Activated CD4-positive, CD25-positive, alpha-beta regulatory T cell treated with anti-CD3 and anti-CD28 coated beads, Interleukin-2, amount 50 U/mL, for 24 hours (primary cell): ENCODE data around the gene BMAL1.

ENCODE experiments used
- ATAC-seq, 2 donors: fragments of 150-1000 bp; cut with Tn5 transposase; one replicate each; pipeline ENCODE4 v1.10.0; 2021; ENCODE audit warnings: mild to moderate bottlenecking in 1 of 2, moderate library complexity in 1 of 2

Gene BMAL1

DNA sequence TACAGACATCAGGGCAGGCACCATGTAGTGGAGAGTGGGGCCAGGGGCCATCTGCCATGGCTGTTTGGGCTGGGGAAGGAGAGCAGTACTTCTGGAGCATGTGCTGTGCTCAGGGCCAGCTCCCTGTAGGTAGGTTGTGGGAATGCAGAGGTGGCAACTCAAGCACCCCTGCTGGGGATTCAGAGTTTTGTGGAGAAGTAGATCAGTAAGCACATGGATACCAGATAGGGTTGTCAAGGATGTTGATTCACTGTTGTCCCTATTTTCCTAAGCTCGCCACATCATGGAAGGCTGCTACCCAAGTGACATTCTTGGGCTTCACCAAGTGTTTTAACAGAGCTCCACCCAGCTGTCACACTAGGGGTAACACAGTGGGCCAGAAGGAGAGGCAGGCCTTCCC is 67.2 kb downstream of the BMAL1 start:
- ATAC-seq: no peak

DNA sequence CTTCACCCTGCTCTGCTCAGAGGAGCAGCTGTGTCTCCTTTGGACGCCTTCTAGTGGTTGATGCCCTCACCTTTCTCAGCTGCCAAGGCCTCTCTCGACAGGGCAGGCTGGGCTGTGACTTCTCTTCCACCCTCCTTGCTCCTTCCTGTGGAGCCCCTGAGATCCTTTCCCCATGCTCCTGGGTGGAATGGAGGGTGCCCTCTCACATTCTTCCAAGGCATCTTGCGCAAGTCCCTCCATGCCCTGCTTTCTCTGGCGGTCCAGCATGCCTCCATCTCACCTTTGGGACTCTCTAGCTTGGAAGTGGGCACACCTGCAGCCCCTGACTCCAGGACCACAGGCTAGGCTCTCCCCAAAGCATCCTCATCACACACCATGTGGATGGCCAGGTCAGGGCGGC is 68.9 kb downstream of the BMAL1 start:
- no peak for ATAC-seq

DNA sequence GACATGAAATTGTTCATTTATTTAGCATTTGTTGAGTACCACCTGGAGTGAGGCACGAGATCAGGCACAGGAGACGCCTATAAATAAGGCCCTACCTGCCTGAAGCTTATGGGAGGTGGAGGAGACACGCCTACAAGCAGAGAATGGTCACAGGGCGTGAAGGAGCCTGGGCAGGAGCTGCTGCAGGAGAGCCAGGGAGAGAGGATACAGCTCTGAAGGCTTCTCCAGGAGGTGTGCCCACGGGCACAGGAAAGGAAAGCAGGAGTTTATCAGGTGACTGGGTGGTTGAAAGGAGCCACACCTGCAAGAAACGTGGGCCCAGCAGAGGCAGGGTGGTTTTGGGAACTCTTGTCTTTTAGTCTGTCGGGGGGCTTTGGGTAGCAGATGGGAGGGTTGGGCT is 70.3 kb downstream of the BMAL1 start:
- no peak for ATAC-seq

DNA sequence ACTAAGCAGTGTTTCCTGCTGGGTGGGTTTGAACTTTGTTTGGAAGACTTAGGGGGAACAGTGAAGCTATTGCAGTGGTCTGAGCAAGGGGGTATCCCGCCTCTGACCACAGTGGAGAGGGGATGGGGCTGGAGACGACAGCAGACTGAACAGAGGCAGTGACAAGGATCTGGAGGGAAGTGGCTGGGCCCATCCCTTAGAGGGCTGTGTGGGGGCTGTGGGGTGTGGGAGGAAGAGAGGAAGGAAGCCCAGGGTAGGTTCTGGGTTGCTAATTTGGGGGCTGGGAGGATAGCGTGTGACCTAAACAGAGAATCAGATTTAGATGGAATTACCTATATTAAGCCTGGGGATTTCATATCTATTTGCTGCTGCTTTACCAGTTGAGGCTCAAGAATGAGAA is 70.7 kb downstream of the BMAL1 start:
- ATAC-seq: no peak

DNA sequence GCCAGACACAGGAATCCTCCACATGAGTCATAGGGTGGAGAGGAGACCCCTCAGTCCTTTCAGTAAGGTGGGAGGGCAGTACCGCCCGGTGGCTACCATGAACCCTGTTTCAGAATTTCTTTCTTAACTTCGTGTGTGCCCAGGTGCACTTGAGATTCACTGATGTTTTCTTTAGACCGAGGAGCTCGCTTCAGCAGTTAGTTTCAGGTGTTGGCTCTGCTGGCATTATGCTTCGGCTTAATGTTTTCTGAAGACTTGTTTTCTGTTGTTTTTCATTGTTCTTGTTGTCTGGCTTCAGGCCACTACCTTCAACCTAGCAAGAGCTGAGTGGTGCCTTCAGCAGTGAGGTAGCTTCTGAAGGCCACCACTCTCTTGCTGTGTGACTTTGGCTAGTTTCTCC is 71.5 kb downstream of the BMAL1 start:
- ATAC-seq: no peak

DNA sequence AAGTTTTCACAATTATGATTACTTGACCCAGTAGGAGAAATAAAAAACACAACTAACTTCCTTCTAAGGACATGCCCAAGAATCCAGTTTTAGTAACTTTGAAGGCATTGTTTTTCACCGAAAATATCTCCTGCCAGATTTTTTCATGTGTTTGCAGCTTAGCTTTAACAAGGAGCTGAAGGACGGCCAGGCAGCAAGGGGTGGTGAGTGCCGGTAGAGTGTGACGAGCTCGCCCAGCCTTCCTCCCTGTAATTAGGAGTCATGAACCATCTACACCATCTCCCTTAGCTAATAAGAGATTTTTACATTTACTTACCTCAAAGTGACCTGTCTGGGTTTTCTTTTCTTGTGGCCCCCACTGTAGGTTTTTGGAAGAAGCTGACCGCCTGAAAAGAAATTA is 72.0 kb downstream of the BMAL1 start:
- ATAC-seq: no peak

DNA sequence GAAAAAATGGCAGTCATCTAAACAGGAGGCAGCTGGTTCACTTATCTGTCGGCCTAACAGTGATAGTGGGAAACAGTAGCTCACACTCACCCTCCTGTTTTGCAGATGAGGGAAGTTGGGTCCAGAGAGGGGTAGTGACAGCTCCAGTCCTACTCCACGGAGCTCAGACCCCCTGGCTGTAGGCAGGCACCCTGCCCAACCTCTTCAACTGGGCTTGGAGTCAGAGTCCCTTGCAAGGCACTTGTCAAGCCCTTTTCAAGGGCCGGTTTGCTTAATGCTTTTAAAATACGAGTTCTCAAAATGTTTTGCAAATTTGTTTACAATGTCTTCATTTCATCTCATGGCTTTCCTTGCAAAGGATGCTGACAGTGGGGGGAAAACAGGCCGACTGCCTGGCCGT is 75.1 kb downstream of the BMAL1 start:
- no peak for ATAC-seq

DNA sequence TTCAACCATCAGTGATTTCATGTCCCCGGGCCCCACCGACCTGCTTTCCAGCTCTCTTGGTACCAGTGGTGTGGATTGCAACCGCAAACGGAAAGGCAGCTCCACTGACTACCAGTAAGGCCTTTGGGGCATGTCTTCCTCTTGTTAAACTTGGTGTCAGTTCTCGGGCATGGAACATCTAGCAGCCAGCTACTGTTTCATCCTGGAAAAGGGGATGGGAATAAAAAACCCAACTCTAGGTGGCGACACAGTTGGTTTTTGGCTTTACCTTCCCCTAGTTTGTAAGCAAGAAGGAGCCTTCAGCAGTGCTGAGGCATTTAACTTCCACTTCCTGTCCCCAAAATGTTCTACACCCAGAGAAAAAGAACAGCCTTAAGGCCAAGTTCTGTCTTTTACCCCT is 76.7 kb downstream of the BMAL1 start:
- ATAC-seq: no peak

DNA sequence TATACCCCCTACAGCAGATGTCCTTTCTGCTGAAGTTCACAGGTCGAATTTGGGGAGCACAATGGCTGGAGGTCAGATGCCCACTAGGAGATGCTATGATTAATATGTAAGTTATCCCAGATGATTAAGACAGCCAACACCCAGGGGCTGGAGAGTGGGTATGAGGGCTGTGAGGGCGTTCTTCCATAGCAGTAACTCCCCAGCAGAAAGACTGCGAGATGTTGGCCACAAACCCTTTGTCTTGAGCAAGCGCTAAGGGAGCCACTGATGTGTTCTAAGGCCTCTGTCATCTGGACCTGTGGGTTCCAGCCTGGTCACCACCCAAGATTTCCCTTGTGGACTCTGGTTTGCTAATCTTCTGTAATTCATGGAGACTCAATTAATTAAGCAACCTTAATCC is 77.6 kb downstream of the BMAL1 start:
- no peak for ATAC-seq

DNA sequence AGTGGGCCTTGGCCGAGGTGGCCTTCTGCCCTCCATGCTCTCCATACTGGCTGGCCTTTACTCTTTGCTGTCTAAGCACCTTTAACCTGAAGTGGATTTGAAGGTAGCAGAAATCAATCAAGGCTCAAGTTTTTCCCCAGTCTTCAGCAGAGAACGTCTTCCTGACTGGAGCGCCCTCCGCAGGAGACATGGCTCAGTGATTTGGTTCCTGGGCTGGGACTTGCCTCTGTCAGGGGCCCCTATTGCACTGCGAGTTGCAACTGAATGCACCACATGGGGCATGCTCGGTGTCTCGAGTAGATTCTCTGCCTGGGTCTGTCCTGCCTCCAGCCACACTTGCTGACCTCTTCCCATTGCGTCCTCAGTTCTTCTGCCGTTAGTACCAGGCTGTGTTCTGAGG is 79.6 kb downstream of the BMAL1 start:
- no peak for ATAC-seq

DNA sequence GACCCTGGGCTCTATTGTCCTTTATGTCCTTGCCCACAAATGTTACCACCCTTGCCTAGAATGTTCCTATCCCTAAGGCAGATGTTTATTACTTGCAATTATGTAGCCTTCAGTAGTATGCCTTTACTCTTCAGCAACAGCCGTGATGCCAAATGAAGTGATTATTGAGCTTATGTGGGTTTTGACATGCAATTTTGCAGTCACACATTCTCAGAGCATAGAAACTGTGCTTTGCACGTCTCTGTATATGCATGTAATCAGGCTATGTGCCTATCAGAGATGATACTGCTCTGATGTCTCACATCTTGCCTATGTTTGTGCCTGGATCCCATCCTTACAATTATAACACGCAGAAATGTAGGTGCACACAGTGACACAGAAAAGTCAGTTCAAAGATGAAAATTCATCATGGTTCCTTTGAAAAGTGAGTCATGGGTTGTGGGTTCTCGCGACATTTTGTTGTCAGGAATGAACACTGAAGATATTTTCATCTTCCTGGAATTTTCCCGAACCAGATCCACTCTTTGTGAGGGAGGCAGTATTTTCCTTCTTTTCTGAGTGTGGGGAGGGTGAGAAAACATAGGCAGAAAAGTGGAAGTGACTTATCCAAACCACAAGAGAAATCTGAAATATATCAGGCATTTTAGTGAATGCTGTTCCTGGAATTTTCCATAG is 81.1 kb downstream of the BMAL1 start:
- ATAC-seq: no peak

DNA sequence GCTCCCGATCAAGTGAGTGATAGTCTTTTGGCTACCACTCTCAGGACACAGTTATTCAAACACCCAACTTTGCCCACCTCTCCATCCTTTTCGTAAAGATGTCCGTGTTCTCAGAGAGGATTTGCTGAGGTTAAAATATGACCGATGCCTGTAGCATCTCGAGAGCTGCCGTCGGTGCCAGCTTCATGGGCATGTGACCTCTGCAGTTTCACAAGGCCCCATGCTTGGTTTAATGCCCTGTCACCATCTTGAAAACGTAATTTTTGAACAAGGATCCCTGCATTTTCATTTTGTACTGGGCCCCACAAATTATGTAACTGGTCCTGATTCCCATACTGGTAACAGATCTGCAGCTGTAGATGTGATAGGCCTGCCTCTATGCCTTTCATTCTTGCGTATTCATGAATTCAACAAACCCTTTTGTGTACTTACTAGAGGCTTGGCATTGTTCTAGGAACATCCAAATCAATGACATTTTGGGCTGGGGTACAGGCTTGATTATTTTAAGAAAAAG is 85.1 kb downstream of the BMAL1 start:
- no peak for ATAC-seq

DNA sequence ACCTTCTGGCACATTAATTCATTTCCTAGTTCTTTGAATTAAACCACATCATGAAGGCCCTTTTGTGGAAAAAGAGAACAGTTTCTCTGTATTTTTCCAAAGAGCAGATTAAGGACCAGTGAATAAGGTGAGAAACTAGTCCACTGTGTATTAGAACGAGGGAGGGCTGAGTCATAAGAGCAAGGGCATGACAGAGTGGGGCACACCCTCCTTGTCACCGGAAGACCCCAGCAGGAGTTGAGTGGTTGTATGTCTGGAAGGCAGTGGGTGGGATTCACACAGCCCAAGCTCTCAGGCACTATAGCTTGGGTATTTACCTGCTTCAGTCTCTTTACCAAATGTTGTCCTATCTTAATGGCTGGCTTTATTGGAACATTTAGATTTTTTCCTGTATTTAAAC is 86.8 kb downstream of the BMAL1 start:
- no peak for ATAC-seq

DNA sequence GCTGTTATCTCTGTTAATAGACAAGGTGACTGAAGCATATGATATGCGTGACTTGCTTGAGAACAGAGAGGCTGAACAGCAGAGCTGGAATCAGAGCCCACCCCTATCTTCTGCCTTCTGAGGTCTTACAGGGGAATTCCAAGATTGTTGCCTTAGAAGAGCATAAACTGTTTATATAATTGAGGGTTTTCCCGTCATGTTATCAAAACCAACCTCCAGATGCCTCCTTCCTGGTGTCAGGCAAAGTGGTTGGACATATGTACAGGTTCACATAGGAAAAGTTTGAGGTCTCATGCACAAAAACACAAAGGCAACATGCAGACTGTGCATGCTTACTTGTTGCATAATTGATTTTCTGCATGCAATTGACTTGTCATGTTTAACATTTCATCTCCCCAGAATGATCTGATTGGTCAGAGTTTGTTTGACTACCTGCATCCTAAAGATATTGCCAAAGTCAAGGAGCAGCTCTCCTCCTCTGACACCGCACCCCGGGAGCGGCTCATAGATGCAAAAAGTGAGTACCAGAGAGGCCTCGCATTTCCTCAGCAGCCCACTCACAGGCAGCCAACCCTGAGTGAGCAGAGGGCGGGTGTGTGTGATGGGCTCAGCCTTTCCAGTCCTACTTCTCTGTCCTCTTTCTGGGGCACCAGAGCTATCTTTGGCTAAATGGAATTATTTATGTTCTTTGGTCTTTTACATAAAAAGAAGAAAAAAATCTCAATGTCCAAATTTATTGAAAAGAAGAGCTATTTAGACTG is 88.9 kb downstream of the BMAL1 start:
- ATAC-seq: no peak

DNA sequence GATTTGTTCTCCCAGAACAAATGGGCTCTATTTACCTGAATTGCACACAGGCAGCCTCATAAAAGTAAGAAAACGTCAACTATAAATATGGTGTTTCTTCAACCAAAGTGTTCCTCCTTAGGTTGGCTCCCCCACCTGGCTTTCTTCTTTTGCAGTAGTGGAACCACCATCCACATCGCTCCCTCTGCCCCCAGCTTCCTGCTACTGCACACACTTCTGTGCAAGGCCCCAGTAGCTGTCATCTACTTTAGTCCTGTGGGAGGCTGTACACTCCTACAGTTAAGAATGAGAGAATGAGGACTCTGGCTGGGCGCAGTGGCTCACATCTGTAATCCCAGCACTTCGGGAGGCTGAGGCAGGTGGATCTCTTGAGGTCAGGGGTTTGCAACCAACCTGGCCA is 89.5 kb downstream of the BMAL1 start:
- ATAC-seq: no peak

DNA sequence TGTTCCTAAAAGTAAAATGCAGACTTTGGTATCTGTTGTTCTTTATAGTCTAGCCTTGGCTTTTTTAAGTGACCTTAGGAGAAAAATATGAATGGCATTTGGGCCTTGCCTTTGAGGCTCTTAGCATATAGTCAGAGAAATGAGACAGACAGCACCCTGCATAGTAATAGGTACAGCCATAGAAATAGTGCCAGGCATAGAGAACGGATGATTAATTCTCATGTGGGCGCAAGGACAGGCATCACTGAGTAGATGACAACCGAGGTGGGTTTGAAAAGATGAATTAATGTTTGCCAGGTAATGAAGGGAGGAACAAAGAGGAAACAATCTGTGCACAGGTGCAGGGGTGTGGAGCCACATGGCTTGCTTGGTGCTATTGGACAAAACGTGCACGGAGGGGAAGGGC is 90.5 kb downstream of the BMAL1 start:
- no peak for ATAC-seq

DNA sequence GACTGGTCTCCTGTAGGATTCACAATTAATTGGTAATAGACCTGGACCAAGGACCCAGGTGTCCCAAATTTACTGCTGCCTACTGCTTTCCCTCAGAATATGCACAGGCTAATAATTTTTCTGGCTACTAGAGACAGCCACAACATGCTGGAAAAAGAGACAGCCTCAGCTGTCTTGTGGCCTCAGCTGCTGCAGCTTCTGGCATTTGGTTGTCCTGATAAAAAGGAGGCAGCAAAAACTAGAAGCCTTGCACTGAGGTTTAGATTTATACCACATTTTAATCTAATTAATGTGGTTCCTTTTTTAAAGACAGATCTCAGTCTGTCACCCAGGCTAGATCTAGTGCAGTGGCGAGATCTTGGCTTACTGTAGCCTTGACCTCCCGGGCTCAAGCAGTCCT is 95.6 kb downstream of the BMAL1 start:
- no peak for ATAC-seq

DNA sequence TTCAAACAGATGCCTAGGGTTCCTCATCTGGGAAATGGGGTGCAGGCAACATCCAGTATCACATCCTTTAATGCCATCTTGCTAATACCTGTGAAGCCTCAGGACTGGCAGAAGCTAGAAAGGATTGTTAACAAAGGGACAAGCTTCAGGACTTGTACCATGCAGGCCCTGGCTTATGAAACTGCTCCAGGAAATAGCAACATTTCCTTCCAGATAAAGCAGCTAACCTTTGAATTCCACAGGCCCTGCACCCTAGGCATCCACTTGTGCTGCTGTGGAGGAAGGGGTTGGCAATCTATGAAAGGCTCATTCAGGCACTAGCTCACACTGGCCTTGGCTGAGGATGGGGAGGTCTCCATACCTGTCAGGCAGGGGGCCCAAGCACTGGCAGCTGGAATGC is 98.2 kb downstream of the BMAL1 start:
- no peak for ATAC-seq

DNA sequence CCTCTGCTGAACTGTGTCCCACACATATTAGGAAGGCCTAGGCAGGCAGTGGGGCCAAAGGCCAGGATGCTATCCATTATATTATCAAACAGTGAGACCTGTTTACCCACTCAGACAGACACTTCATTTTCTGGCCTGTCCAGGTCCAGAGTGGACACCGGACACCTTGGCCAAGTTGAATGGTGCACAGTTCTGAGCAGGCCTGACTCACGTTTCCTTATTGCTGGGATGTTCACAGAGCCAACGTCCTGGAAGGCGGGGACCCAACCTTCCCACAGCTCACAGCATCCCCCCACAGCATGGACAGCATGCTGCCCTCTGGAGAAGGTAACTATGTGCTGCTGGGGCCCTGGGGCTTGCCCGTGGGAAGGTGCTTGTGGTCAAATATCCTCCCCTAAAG is 98.8 kb downstream of the BMAL1 start:
- ATAC-seq: no peak

DNA sequence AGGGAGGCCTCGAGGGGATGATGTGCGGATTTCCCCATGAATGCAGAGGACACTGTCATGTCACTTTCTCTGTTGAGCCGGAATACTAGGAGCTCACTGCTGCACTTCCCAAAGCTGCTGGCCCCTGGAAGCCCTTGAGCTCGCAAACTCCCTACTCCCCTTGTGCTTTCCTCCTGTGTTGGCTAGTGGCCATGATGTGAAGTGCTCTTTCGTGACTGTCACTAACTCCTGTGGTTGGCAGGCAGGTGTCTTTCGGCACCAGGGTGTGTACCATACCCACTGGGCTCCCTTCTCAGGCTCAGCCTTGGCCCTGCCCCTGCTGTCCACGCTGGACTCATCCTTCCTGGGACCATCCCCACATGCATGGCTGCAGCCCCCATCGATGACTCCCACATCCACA is 99.2 kb downstream of the BMAL1 start:
- ATAC-seq: no peak

DNA sequence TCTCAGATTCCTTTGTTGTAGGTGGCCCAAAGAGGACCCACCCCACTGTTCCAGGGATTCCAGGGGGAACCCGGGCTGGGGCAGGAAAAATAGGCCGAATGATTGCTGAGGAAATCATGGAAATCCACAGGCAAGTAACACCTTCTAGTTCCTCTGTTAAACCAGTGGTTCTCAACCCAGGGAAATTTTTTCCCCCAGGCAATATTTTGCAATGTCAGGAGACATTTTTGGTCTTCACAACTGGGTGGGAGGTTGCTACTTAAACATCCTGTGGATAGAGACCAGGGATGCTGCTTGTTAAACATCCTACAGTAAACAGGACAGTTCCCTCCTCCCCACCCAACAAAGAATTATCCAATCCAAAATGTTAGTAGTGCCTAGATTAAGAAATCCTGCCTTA is 100.7 kb downstream of the BMAL1 start:
- no peak for ATAC-seq

DNA sequence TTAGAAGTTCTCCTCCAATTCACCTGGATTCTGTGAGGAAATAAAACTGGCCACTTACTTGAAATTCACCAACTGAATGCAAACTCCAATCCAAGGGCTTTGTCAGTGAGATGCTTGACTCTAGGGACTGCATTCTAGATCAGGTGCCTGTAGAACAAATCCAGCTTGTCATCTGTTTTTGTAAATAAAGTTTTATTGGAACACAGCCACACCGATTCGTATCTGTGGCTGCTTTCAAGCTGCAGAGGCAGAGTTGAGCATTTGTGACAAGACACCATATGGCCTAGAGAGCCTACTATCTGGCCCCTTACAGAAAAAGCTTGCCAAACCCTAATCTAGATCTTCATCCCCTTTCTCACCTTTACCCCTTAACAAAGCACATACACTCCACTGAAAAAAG is 103.1 kb downstream of the BMAL1 start:
- no peak for ATAC-seq

DNA sequence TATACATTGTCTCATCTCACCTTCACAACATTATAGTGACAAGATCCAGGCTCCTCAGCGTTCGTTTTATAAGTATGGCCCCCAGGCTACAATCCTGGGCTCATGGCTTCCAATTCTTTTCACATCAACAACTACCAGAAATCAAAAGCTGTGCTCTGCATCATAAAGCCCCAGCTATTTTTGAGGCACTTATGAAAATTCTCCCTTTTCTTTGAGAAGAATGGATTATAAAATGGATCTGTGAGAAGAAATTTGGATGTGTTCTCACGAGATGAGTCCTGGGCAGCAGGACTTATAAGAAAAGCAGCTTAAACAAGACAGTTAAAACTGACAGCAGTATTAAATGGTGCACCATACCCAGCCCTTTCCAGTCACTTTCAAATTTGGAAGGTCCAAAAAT is 105.2 kb downstream of the BMAL1 start:
- no peak for ATAC-seq

DNA sequence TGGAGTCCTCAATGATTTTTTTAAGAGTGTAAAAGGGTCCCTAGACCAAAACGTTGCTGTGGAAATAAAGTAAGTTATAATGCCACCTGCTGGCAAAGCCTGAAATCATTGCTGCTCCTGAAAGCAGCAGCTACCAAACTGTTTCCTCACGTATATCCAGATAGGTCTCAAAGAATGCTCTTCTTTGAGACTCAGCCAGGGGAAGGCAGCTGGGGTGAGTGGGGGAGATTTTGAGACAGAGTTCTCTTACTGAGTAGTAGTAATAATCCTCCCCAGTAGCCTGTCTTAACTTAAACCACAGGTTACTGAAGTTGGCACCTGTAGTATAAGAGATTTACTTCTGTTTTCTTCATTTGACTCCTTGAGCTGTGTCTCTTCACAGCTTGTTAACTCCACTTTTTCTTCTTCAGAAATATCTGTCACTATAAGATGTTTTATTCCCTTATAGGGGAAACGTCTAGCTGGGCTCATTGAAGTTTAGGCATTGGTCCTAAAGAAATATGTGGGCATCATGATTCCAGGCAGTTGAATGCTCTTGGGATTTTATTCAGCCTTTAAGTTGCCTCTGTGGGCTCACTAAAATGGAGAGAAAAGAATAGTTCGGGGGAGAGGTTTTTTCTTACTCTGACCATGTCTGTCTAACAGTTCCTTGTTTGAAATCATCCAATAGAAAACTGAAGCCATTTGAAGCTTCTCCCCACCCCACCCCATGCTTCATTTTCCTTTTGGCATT is 107.5 kb downstream of the BMAL1 start:
- no peak for ATAC-seq
